Breast epithelium (tissue), 4 donors: ENCODE data around the gene RUBCN. TPM values are rescaled to one million over a fixed set of nuclear protein-coding genes. Genes with fewer than 3 reads are reported as not detected.
"Not testable (repeated sequence)": the region's sequence is repeated elsewhere in the genome, so short reads cannot be mapped to it uniquely, and the experiment has no call there.

ENCODE experiments used
- DNase-seq, 2 donors: peaks; one replicate each; pipeline ENCODE4 v3.0.0-alpha.2; 2019; ENCODE audit warnings: low spot score in 2 of 2
- H3K27ac ChIP-seq, 2 donors: fragments of 200-600 bp; sonication (generic) in 1 of 2; one replicate each; pipeline ENCODE4 v1.5.1; 2016 to 2019; ENCODE audit warnings: mild to moderate bottlenecking in 1 of 2
- H3K27me3 ChIP-seq, 2 donors: fragments of 200-600 bp; sonication (generic) in 1 of 2; one replicate each; pipeline versions ENCODE4 v1.5.1 to v1.6.0; 2017 to 2019; ENCODE audit warnings: control low read depth in 1 of 2, mild to moderate bottlenecking in 1 of 2
- H3K36me3 ChIP-seq: fragments of 200-600 bp; one replicate; pipeline ENCODE4 v1.5.1; 2019
- H3K4me1 ChIP-seq, 2 donors: fragments of 200-600 bp; sonication (generic); one replicate each; pipeline ENCODE4 v1.5.1; 2016 to 2019; ENCODE audit warnings: control low read depth in 1 of 2
- H3K4me3 ChIP-seq, 3 donors: fragments of 200-600 bp; sonication (generic); 1 replicate in 2 of 3; 2 replicates in 1 of 3; pipeline ENCODE4 v1.5.1; 2016 to 2019; ENCODE audit warnings: mild to moderate bottlenecking in 3 of 3, moderate library complexity in 2 of 3
- H3K9me3 ChIP-seq, 2 donors: fragments of 200-600 bp; sonication (generic) in 1 of 2; one replicate each; pipeline ENCODE4 v1.5.1; 2016 to 2019; ENCODE audit warnings: control low read depth in 1 of 2
- POLR2A ChIP-seq: fragments of 450-650 bp; IDR thresholded peaks from one replicate; pipeline ENCODE4 v1.6.1; 2016; ENCODE audit warnings: antibody characterized with exemption, mild to moderate bottlenecking, moderate library complexity
- POLR2AphosphoS5 ChIP-seq, 3 donors: sonication (generic); formaldehyde crosslinking; IDR thresholded peaks; one replicate each; pipeline ENCODE4 v1.6.1; 2017; ENCODE audit warnings: antibody characterized with exemption in 3 of 3
- intact Hi-C: fragments of 100-400 bp; cut with DNase I; formaldehyde crosslinking; loops from one replicate; pipeline ENCODE4 v1.15.1; 2023; ENCODE audit warnings: low total_unique reads
- total RNA-seq, 3 donors: library from RNA; depleted of rRNA; stranded (reverse); fragments of >200 nt; gene quantifications; one replicate each; pipeline ENCODE4 v1.1.0, GENCODE V29; 2016
- TF ChIP-seq, protein P1 (sequence below), 3 donors: fragments of 450-650 bp; IDR thresholded peaks; one replicate each; pipeline ENCODE4 v1.5.1; 2016 to 2017; ENCODE audit warnings: antibody characterized with exemption in 3 of 3, mild to moderate bottlenecking in 3 of 3, moderate library complexity in 3 of 3

RUBCN gene
- total RNA-seq, 3 donors from 2014 or later, result 26.3 to 36.4 (median 35.7) TPM

DNA sequence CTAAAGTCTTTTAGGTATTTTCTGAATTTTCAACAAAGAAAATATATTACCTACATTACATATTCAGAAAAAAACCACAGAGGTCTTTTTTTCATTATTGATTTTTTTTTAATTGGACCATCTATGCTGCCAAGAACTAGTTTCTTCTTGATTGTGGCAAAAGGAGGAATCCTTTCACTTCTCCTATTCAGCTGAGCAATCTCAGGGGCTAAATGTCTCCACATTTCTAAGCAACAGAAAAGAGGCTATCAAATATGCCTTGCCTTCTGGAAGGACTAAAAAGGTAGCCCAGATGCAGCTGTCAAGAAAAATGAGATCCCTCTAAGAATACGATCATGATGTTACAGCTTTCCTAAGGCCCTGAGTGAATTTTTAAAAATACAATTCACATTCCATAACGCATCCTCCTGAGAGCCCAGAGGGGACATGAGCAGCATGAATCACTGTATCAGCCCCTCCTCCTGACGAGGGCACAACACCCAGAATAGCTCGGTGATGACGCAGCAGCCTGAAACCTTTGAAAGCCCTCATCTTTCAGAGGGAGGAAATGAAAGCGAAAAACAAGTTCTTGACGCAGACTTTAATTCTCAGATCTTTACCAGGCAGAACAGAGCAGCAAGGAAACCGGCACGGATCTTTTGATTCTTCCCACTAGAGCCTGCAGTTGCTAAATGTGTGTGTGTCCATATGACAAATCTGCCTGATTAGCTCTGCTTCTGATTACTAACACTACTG is 24.6 kb downstream of the RUBCN start:
- intact Hi-C loops, result no loop called here
- H3K9me3 ChIP-seq, result no peaks in the 10 kb centered on the region
- DNase-seq, result peak; percentile 68 to 87

DNA sequence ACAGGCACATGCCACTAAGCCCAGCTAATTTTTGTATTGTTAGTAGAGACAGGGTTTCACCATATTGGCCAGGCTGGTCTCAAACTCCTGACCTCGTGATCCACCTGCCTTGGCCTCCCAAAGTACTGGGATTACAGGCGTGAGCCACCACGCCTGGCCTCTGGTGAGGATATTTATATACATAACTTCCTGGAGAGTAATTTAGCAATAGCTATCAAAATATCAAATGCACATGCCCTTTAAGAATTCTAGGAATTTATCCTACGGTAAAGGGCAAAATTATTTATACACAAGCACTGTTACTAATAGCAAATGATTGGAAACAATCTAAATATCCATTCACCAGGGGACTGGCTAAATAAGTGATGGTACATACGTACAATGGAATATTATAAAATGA is 25.7 kb downstream of the RUBCN start:
- H3K4me1 ChIP-seq, H3K36me3 ChIP-seq, H3K27me3 ChIP-seq, intact Hi-C loops, H3K4me3 ChIP-seq, DNase-seq, H3K9me3 ChIP-seq: not testable (repeated sequence)
- H3K27ac ChIP-seq, result peak overlapping the region in 1 of 2 donors; percentile 85

More for the DNA sequence above, 24.6 kb downstream of the RUBCN start:
- TF ChIP-seq POLR2AphosphoS5 (IDR thresholded peaks at IDR 0.05), result peak; percentile 47 to 62 (median 60)
- TF ChIP-seq, protein P1, sequence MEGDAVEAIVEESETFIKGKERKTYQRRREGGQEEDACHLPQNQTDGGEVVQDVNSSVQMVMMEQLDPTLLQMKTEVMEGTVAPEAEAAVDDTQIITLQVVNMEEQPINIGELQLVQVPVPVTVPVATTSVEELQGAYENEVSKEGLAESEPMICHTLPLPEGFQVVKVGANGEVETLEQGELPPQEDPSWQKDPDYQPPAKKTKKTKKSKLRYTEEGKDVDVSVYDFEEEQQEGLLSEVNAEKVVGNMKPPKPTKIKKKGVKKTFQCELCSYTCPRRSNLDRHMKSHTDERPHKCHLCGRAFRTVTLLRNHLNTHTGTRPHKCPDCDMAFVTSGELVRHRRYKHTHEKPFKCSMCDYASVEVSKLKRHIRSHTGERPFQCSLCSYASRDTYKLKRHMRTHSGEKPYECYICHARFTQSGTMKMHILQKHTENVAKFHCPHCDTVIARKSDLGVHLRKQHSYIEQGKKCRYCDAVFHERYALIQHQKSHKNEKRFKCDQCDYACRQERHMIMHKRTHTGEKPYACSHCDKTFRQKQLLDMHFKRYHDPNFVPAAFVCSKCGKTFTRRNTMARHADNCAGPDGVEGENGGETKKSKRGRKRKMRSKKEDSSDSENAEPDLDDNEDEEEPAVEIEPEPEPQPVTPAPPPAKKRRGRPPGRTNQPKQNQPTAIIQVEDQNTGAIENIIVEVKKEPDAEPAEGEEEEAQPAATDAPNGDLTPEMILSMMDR (IDR thresholded peaks at IDR 0.05), result no peak
- TF ChIP-seq POLR2A, result peak; percentile 29
- Histone ChIP-seq H3K4me3 (peak overlapping the region; percentile 30 to 57 (median 38)), H3K27me3 (no peaks in the 10 kb centered on the region), H3K27ac (peak overlapping the region; percentile 85 to 88), H3K4me1 (no peaks in the 10 kb centered on the region), H3K36me3 (no peaks in the 10 kb centered on the region)

DNA sequence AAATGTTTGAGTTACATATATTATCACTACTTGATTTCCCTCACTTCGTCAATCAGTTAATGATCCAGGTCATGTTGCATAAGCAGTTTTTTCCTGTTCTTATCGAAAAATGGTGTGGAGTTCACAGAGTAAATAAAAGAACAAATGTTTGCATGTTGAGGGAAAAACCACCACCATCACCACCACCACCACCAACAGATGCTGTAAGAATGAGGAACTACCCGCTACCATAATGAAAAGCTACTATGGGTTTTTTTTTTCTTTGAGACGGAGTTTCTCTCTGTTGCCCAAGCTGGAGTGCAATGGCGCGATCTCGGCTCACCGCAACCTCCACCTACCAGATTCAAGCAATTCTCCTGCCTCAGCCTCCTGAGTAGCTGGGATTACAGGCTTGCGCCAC is 27.6 kb downstream of the RUBCN start:
- Histone ChIP-seq H3K4me1 (no peaks in the 10 kb centered on the region), H3K4me3 (no peak overlapping the region), H3K27ac (no peak overlapping the region), H3K9me3 (no peaks in the 10 kb centered on the region), H3K36me3 (no peaks in the 10 kb centered on the region), H3K27me3 (no peaks in the 10 kb centered on the region)
- no peak for DNase-seq
- TF ChIP-seq, protein P1 (IDR thresholded peaks at IDR 0.05), result no peak
- TF ChIP-seq POLR2A (no peak), POLR2AphosphoS5 (IDR thresholded peaks at IDR 0.05) (no peak)
- intact Hi-C loops, result no loop called here

DNA sequence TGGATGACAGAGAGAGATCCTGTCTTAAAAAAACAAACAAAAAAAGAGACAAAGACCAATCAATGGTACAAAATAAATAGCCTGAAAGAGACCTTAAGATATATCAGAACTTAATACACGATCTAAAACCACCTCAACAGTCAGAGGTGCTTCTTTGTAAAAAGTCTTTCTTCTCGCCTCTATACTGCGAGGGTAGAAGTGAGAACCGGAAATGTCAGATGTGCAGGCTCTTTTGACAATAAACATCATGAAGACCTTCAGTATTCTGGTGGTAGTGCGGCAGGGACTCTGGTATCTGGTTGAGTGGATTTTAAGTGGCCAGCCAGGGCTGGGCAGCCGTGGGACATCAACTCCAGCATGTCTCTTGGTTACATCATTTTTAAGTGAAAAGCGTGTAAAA is 30.0 kb downstream of the RUBCN start:
- Histone ChIP-seq H3K4me1 (no peaks in the 10 kb centered on the region), H3K27ac (no peak overlapping the region), H3K36me3 (peaks cover 3% of the 10 kb centered on the region), H3K4me3 (no peak overlapping the region), H3K9me3 (no peaks in the 10 kb centered on the region), H3K27me3 (no peaks in the 10 kb centered on the region)
- no peak for DNase-seq
- intact Hi-C loops, result no loop called here
- TF ChIP-seq, protein P1 (IDR thresholded peaks at IDR 0.05), result no peak
- TF ChIP-seq POLR2A (no peak), POLR2AphosphoS5 (IDR thresholded peaks at IDR 0.05) (no peak)

GRCh38 chr3:197701841-197702240 is 34.9 kb downstream of the RUBCN start:
- Histone ChIP-seq H3K27me3 (no peaks in the 10 kb centered on the region), H3K9me3 (no peaks in the 10 kb centered on the region), H3K4me1 (no peaks in the 10 kb centered on the region), H3K36me3 (peaks cover 3% of the 10 kb centered on the region), H3K4me3 (no peak overlapping the region), H3K27ac (no peak overlapping the region)
- TF ChIP-seq, protein P1 (IDR thresholded peaks at IDR 0.05), result no peak
- no peak for TF ChIP-seq POLR2AphosphoS5 (IDR thresholded peaks at IDR 0.05)
- TF ChIP-seq POLR2A, result no peak
- no peak for DNase-seq
- intact Hi-C loops, result no loop called here
